Superior temporal gyrus (tissue), 1 donor: ENCODE data around the gene CCL2.

Source experiments
- DNase-seq: peaks from one replicate; pipeline ENCODE4 v3.0.0-alpha.2; 2016; ENCODE audit errors: extremely low spot score

Gene CCL2

DNA sequence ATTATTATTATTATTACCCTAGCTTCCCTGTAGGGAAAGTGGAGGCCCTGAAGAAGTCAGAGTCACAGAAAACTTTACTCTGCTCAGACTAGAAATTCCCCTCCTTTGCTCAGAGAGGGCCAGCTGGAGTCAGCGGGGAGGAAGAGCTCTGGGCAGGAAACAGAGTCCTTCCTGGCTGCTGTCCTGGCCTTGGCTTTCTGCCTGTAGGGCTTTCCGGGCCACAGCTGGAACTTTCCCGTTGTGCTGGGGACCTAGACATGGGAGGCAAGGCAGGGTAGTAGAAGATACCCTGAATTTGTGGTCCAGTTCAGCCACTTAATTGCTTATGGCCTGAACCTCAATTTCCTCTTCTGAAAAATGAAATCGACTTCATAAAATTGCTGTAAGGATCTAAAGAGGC lies 14.0 kb upstream of the CCL2 start:
- DNase-seq: no peak

DNA sequence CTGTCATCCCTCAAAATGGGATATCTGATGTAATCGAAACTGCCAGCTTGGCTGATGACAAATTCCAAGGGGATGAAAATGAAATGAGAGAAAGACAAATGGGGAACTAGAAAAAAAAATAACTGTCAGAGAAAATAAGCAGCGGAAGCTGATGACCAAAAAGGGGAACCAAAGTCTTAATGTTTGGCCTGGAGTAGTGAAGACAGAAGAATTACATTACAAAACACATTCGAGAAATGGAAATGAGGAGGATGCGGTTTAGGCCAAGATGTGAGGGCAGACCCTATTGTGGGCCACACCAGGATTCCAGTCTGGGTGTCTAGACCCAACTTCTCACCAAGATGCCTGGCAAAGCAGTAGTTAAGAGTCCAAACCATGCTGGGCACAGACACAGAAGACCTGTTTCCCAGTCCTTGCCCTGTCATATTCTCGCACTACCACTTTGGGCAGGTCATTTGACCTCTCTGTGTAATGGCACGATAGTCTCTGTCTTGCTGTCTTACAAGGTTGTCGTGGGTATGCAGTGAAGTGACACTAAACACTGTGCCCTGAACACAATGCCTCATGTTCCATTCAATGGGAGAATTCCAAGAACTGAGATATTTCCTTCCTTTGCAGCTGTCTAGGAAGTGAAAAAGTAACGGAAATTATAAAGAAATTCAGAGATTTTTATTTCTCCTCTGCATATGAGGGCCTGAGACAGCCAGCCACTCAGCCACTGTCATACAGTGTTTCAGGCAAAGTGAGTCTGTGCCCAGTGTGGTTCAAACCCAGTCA lies 12.3 kb upstream of the CCL2 start:
- DNase-seq: no peak

DNA sequence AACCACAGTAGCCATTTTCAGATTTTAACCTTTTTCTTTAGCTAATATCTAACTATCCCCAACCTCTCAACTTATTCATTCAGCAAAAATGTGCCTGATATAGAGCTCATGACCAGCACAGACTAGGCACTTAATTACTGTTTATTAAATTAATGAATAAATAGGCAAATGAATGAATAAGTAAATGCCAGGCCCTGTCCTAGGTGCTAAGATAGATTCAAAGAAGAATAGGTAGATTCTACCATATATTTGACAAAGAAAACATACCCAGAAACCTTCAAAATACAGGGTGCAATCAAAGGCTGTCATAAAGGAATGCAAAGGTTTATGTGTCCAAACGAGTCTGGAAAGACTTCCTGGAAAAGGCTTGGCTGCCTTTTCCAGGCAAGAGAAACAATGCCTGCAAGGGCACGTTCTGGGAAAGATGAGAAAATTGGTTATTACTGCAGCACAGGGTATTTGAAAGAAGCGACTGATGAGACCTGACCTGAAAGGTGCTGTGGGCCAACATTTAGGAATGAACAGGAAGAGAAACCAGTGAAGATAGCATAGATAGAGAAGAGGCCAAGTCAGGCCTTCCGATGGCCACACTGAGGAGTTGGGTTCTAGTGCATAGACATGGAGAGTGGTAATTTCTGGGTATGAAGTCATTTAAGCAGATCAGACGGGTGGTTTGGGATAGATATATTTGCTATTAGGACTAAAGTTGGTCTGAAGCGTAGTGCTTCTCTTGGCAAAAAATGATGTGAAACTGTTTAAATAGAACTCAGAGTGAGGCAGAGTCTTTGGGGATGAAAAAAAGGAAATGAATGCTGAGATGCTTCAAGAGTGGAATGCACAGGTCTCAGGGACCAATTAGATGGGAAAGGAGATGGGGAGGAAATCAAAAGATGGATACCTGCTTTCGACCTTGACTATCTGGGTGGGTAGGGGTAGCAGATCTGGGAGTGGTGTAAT lies 11.4 kb upstream of the CCL2 start:
- no peak for DNase-seq

DNA sequence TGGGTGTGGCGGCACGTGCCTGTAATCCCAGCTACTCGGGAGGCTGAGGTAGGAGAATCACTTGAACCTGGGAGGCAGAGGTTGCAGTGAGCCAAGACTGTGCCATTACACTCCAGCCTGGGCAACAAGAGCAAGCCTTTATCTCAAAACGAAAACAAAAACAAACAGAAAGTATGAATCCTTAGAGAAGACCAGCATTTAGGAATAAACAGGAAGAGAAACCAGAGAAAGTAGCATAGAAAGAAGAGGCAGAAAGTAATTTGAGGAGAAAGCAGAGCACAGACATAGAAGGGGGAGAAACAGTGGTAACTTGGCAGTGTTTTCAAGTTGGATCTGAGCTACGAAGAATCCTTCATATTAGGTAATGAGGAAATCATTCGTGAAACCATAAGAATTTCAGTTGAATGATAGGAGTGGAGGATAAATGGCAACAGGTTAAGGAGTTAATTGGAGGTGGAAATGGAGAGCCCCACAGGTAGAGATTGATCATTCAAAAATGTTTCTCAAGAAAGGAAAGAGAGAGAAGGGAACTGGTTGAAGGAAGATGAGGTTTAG lies 9.7 kb upstream of the CCL2 start:
- no peak for DNase-seq

DNA sequence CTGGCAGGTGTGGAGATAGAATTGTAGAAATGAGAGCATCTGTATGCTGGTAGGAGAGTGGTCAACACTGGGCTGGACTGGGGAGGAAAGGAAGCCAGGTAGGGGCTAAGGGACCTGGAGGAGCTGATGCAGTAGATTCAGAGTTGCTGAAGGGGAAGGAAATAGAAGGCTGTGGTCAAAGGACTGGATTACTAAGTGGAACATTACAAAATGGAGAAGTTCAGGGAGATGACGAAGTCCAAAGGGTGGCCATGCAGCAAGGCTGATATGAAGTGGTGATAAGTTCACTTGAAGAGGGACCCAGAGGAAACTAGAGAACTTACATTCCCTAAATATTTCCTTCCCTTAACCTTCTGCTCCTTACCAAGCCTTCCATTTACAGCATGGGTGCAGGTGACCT lies 8.6 kb upstream of the CCL2 start:
- no peak for DNase-seq

DNA sequence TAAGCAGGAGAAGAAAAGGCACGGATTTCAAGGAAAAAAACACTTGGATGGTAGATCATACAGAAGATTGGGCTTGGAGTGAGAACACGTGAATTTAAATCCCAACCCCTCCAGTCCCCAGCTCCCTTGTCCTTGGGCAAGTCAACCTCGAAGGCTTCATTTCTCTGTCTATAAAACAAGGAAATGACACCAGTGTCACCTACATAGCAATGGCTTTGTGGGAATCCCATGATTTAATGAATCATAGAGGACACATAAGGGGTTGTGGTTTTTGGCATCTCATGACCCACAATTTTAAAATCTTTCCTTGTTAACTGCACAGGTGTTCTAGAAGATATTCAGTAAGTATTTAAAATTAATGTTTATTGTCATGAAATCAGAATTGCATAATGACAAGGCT lies 8.2 kb upstream of the CCL2 start:
- DNase-seq: no peak

DNA sequence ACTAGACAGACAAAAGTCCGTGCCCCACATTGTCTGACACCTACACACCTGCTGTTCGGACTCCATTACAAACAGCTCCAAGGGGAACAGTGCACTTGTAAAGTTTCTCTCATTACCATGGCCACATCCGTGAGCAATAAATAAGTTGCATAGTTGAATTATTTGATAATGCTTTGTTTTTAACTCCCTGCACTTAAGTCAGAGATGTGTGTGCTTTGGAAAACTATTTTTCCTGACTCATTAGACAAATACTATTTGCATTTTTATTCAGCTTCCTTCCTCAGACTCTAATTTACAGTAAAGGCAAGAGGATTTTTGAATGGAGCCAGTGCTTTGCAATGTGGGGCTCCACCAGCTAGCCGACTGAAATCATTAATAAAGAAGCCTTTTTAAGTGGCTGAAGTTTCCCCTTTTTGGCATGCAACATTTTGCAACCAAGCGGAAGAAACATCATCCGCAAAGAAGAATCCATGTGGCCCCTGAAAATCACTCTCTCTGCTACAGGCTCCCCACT lies 6.5 kb upstream of the CCL2 start:
- DNase-seq: no peak

DNA sequence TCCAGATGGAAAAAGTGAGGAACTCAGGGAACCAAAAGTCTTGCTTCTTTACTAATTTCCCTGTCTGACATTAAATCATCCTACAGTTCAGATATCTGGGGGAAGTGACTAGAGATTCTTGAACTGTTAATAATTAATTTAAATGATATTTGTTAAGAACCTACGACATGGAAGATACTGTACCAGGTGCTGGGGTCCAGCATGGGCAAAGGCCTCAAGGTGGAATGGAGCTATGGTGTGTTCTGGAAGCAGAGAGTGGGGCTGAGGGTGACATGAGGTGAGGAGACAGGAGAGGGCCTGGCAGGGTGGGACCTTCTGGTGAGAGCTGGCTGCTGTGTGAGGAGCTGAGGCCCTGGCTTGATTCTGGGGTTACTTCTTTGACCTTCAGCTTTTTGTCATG lies 6.0 kb upstream of the CCL2 start:
- DNase-seq: no peak

DNA sequence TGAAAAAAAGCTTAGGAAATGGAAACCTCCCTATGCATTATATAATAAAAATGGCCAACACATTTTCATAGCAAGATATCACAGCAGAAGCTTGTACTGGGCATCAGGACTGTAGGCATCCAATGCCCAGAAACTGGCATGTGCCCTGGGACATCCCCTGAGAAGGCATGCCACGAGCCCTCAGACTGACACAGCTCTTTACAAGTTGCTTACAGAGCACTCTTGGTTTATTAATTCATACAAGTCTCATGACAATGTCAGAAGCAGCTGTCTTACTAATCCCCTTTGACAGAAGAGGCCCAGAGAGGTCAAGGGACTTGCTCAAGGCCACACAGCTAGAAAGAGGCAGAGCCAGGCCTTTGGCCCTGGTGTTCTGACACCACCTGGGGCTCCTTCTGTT lies 5.6 kb upstream of the CCL2 start:
- no peak for DNase-seq

DNA sequence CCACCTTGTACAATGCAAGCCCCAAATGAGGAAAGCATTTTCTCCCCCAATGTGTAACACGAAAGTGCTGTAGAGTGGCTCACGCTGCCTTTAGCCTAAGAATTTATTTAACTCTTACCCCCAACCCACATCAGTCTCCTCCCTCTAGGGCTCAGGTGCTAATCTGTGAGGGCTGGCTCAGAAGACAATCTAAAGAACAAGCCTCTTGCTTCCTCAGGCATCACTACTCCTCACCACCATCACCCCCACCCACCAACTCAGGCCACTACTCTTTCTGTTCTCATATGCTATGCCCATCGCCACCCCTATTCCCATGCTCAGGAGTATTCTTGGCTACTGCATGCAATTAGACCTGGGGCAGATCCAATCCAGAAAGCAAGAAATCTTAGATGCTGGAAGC lies 3.9 kb upstream of the CCL2 start:
- no peak for DNase-seq

DNA sequence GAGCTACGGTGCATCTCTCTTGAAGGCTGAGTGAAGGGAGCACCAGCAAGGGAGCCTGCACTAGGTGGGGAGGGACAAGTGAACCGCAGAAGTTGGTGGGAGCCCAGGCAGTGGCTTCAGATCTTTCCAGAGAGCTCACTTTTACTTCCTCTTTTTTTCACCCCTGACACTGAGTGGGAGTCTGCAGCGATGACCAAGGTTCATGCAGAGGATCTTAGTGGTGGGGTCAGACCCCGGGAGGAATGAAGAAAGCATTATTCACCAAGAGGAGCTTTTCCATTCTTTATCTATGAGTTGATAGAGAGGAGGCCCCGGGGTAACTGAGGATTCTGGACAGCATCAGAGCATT lies 3.0 kb upstream of the CCL2 start:
- DNase-seq: no peak

DNA sequence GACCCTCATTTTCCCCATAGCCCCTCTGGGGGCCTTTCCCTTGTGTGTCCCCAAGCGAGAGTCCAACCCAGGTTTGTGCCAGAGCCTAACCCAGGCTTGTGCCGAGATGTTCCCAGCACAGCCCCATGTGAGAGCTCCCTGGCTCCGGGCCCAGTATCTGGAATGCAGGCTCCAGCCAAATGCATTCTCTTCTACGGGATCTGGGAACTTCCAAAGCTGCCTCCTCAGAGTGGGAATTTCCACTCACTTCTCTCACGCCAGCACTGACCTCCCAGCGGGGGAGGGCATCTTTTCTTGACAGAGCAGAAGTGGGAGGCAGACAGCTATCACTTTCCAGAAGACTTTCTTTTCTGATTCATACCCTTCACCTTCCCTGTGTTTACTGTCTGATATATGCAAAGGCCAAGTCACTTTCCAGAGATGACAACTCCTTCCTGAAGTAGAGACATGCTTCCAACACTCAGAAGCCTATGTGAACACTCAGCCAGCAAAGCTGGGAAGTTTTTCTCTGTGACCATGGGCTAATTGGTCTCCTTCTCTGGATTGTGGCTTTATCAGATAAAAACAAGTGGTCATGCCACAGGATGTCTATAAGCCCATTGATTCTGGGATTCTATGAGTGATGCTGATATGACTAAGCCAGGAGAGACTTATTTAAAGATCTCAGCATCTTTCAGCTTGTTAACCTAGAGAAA lies 2.5 kb upstream of the CCL2 start:
- DNase-seq: peak; percentile 76

DNA sequence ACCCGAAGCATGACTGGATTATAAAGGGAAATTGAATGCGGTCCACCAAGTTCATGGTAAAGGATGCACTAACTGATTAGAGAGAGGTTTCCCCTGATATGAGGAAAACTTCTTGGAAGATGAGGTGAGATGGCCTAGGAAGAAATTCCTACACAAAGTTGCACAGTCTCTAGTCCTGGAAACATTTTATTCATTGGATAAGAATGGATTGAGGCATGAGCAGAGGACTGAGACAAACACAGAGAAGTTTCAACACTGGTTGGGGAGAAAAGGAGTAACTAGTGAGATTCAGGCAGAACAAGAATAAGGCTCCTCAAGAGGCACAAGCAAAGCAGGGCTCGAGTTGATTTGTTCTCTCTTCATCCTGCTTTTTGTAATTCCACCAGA lies 2.0 kb upstream of the CCL2 start:
- no peak for DNase-seq

DNA sequence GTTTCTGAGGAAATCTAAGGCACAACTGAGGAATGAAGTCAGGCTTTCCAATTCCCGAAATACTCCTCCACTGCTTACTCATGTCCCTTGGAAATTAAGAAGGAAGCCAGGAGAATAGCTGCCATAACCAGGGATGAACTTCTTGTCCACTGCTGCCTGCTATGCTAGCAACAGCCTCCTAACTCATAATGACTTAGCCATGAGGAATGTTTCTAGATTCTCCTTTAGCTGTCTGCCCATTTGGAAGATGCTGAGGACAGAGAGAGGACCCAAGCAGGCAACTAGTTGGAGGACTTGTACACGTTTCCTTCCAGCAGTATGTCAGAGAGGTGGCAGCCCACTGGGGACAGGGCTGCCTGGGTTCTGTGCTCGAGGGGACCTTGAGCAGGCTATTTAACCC lies 939 bp upstream of the CCL2 start:
- DNase-seq: no peak

DNA sequence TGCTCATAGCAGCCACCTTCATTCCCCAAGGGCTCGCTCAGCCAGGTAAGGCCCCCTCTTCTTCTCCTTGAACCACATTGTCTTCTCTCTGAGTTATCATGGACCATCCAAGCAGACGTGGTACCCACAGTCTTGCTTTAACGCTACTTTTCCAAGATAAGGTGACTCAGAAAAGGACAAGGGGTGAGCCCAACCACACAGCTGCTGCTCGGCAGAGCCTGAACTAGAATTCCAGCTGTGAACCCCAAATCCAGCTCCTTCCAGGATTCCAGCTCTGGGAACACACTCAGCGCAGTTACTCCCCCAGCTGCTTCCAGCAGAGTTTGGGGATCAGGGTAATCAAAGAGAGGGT lies 272 bp downstream of the CCL2 start:
- no peak for DNase-seq

DNA sequence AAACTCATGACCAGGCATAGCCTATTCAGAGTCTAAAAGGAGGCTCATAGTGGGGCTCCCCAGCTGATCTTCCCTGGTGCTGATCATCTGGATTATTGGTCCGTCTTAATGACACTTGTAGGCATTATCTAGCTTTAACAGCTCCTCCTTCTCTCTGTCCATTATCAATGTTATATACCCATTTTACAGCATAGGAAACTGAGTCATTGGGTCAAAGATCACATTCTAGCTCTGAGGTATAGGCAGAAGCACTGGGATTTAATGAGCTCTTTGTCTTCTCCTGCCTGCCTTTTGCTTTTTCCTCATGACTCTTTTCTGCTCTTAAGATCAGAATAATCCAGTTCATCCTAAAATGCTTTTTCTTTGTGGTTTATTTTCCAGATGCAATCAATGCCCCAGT lies 756 bp downstream of the CCL2 start:
- no peak for DNase-seq

DNA sequence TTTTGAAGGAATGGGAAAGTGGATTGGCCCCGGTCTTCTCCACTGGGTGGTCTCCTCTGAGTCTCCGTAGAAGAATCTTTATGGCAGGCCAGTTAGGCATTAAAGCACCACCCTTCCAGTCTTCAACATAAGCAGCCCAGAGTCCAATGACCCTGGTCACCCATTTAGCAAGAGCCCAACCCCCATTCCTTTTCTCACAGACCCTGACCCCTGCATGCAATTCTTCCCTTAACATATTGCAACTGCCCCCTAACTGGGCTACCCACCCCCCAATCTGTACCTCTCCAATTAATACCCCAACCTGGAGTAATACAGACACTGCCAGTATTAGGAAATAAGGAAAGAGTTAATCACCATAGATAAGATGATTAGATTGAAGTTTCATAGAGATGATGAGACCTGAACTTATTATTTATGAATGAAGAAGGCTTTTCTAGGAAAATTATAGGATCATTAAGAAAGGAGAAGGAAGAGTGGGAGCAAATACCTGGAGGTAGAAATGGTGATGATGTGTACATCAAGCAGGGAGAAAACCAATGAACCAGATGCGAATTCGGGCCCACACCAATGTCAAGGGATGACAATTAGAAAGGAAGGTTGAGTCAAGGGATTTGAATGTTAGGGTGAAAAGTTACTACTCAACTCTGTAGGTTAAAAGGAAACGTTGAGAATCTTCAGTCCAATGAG lies 2.4 kb downstream of the CCL2 start:
- no peak for DNase-seq

DNA sequence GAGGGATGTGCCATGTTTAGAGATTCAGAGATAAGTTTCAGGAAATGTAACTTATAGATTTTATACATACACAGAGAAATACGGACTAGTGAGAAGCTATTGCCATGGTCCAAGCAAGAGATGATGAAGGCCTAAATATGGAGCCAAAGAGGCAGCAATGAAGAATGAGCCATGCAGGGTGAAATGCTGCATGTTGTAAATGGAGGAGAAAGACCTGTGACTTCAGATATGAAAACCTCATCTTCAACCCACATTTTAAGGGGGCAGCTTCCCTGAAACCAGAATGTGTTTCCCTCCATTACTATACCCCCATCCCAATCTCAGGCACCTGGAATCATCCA lies 2.9 kb downstream of the CCL2 start:
- no peak for DNase-seq

DNA sequence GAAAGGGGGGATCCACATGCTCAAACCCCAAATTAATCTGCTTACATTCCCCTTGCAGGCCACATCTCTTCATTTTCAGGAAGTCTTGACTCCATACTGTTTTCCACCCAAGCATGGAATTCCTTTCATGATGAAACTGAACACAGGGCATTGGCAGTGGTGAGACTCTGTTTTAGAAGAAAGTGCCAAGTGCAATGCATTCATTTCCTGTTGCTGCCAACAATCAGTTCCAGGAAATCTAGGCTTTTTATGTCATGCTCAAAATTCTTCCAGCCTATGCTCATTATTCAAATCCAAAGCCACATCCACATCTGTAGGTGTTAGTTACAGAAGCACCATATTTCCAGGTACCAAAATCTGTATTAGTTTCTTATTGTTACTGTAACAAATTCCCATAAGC lies 4.1 kb downstream of the CCL2 start:
- DNase-seq: no peak

DNA sequence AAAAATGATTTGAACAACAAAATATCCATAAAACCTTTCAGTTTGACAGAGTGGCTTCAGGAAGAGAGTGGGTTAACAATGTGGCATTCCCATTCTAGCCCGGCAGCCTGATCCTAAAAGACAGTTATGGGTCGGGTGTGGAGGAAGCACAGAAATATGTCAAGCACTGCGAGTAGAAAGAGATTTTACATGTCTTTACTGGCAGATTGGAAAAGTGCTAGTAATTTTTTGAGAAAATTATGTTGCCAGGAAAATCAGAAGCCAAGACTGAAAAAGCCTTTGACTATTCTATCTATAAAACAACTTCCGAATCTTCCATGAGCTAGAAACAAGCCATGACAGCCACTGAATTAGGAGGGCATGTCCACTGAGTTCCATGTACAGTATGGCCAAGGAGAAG lies 5.8 kb downstream of the CCL2 start:
- no peak for DNase-seq

DNA sequence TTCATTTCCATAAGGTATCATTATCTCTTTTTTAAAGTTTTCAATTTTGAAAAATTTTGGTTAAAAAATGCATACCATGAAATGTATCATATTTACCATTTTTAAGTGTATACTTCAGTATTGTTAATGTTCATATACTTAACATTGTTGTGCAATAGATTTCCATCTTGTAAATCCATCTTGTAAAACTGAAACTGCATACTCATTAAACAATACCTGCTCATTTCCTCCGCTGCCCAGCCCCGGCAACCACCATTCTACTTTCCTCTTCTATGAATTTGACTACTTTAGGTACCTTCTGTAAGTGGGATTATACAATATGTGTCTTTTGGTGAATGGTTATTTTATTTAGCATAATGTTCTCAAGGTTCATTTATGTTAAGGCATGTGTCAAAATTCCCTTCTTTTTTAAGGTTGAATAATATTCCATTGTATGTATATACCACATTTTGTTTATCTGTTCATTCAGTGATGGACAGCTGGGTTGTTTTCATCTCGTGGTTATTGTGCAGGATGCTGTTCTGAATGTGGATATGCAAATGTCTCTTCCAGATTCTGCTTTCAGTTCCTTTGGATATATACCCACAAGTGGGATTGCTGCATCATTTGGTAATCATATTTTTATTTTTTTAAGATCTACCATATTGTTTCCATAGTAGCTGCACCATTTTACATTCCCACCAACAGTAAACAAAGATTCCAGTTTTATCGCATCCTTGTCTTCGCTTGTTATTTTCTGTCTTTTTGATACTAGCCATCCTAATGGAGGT lies 6.7 kb downstream of the CCL2 start:
- DNase-seq: no peak
